Activated CD4-positive, alpha-beta T cell treated with anti-CD3 and anti-CD28 coated beads, Interleukin-2, amount 50 U/mL, for 4 hours (primary cell): ENCODE data around the gene ZNF775.

ENCODE experiments used
- DNase-seq, 2 experiments: peaks; one replicate each; pipeline ENCODE4 v3.0.0-alpha.2; 2020

The ZNF775 gene

GRCh38 chr7:150444674-150445365 lies 65.7 kb downstream of the ZNF775 start:
- no peak for DNase-seq

- no peak for DNase-seq
Observed at GRCh38 chr7:150446288-150446938, 67.3 kb downstream of the ZNF775 start.
